NB4 (cell line): ENCODE results near the gene COL6A3.

ENCODE experiments used
- DNase-seq: peaks from one replicate; pipeline ENCODE4 v3.0.0; 2010; ENCODE audit warnings: low read depth
- H3K4me3 ChIP-seq: one replicate; pipeline ENCODE4 v1.5.1; 2011; ENCODE audit warnings: mild to moderate bottlenecking, low read depth, low read length, moderate library complexity
- CTCF ChIP-seq: IDR thresholded peaks from one replicate; pipeline ENCODE4 v1.5.1; 2012; ENCODE audit warnings: low read depth, low read length
- MAX ChIP-seq: IDR thresholded peaks from 2 replicates; pipeline ENCODE4 v1.6.1; 2011; ENCODE audit warnings: low read depth, low read length
- MYC ChIP-seq: IDR thresholded peaks from 2 replicates; pipeline ENCODE4 v1.6.1; 2011; ENCODE audit warnings: low read depth, low read length
- POLR2A ChIP-seq: IDR thresholded peaks from 2 replicates; pipeline ENCODE4 v1.6.1; 2011; ENCODE audit warnings: mild to moderate bottlenecking; ENCODE audit not compliant: insufficient read length; ENCODE audit errors: extremely low read depth

COL6A3 gene

GRCh38 chr2:237350597-237350996 is 63.4 kb downstream of the COL6A3 start:
- DNase-seq = no peak
- TF ChIP-seq MYC = no peak
- no peak overlapping the region for H3K4me3 ChIP-seq

GRCh38 chr2:237350070-237350469 is 63.9 kb downstream of the COL6A3 start:
- DNase-seq = no peak
- TF ChIP-seq POLR2A = no peak
- no peak for TF ChIP-seq CTCF
- H3K4me3 ChIP-seq = no peak overlapping the region

GRCh38 chr2:237348281-237348865 is 65.6 kb downstream of the COL6A3 start:
- no peak overlapping the region for H3K4me3 ChIP-seq
- DNase-seq = no peak
- TF ChIP-seq POLR2A (no peak), MYC (no peak), CTCF (no peak)

- TF ChIP-seq CTCF (no peak), MAX (no peak), MYC (no peak), POLR2A (no peak)
- no peak overlapping the region for H3K4me3 ChIP-seq
- DNase-seq = peak; percentile 12
These were observed 67.9 kb downstream of the COL6A3 start for GRCh38 chr2:237345891-237346640.

- no peak for TF ChIP-seq CTCF
- TF ChIP-seq POLR2A = no peak
- TF ChIP-seq MAX = no peak
- TF ChIP-seq MYC = no peak
- no peak for DNase-seq
- no peak overlapping the region for H3K4me3 ChIP-seq
These were observed 68.6 kb downstream of the COL6A3 start for GRCh38 chr2:237345411-237345810.

- TF ChIP-seq POLR2A = no peak
- TF ChIP-seq MYC = no peak
- no peak for TF ChIP-seq MAX
- TF ChIP-seq CTCF = no peak
- no peak overlapping the region for H3K4me3 ChIP-seq
- no peak for DNase-seq
These were observed 69.0 kb downstream of the COL6A3 start for GRCh38 chr2:237344942-237345341.
